HepG2 (cell line): Measurements from ENCODE around the gene DGKG. TPM values are rescaled to one million over a fixed set of nuclear protein-coding genes. Genes with fewer than 3 reads are reported as not detected.

Source experiments
- AKNA ChIP-seq: sonication (generic); formaldehyde crosslinking; IDR thresholded peaks from 2 replicates; pipeline ENCODE4 v1.4.0; 2020; ENCODE audit warnings: missing genetic modification reagents, borderline replicate concordance
- SSRP1 ChIP-seq: IDR thresholded peaks from 2 replicates; pipeline ENCODE4 v1.6.1; 2016; ENCODE audit warnings: control low read depth
- ZNF3 ChIP-seq: IDR thresholded peaks from 2 replicates; pipeline ENCODE4 v1.7.0; 2017; ENCODE audit warnings: inconsistent platforms
- ZNF513 ChIP-seq: sonication (generic); formaldehyde crosslinking; conservative IDR thresholded peaks from 2 replicates; pipeline ENCODE4 v1.5.0; 2020; ENCODE audit warnings: missing genetic modification reagents
- ZNF768 ChIP-seq: sonication (generic); formaldehyde crosslinking; IDR thresholded peaks from 2 replicates; pipeline ENCODE4 v1.4.0; 2020; ENCODE audit warnings: missing genetic modification reagents
- ZSCAN5A ChIP-seq: sonication (generic); formaldehyde crosslinking; IDR thresholded peaks from 2 replicates; pipeline ENCODE4 v1.8.0; 2022; ENCODE audit warnings: mild to moderate bottlenecking, missing genetic modification reagents, borderline replicate concordance
- polyA plus RNA-seq, 8 experiments: library from polyadenylated mRNA; depleted of rRNA in 3 of 8; stranded (reverse) in 7 of 8; unstranded in 1 of 8; fragments of >200 nt; fragmentation: Illumina TruSeq in 4 of 8; extraction: Trizol in 4 of 8; gene quantifications; 2 replicates each; pipeline versions ENCODE4 v1.2.1 to v1.2.3, GENCODE V29; 2011 to 2016; ENCODE audit warnings: low read depth in 4 of 8, missing spikeins in 1 of 8, mixed read lengths in 1 of 8; ENCODE audit not compliant: insufficient read depth in 1 of 8
- total RNA-seq, 5 experiments: library from RNA; depleted of rRNA; stranded (reverse); fragments of >200 nt; fragmentation: Illumina TruSeq; extraction: Trizol; gene quantifications; 2 replicates each; pipeline ENCODE4 v1.2.3, GENCODE V29; 2016; ENCODE audit warnings: low read depth in 1 of 5

Gene DGKG
- total and polyA plus RNA-seq, 2 of the 13 experiments (the other 11 are each of a cell fraction or from before 2014, with no cell fraction given): 3.8 to 6.2 TPM

- TF ChIP-seq AKNA (CRISPR knock-in tag) (no peak), ZNF3 (CRISPR knock-in tag) (no peak), ZNF513 (no peak), SSRP1 (no peak), ZNF768 (CRISPR knock-in tag) (no peak), ZSCAN5A (no peak)
Measured at GRCh38 chr3:186314896-186315295, 47.1 kb downstream of the DGKG start (continued).
